WTC11 (cell line): Measurements from ENCODE around the gene OCA2. TPM values are rescaled to one million over a fixed set of nuclear protein-coding genes. Genes with fewer than 3 reads are reported as not detected.
"Not testable (repeated sequence)": the region's sequence is repeated elsewhere in the genome, so short reads cannot be mapped to it uniquely, and the experiment has no call there.

ENCODE experiments used
- ATAC-seq: fragments of 200-7000 bp; cut with Tn5 transposase; 2 replicates; pipeline ENCODE4 v1.10.0; 2021; ENCODE audit warnings: mild to moderate bottlenecking, moderate library complexity
- CTCF ChIA-PET: fragments of 300-600 bp; sonication (Branson Sonifier 250); formaldehyde crosslinking; loops from one replicate; lab custom pipeline; 2021; ENCODE audit warnings: antibody characterized with exemption; lab: Charles Lee
- POLR2A ChIA-PET: fragments of 350-600 bp; sonication (Branson Sonifier 250); formaldehyde crosslinking; loops from one replicate; lab custom pipeline; 2021; ENCODE audit warnings: antibody characterized with exemption; lab: Charles Lee
- DNase-seq: peaks from one replicate; pipeline ENCODE4 v3.0.0; 2021; ENCODE audit warnings: low spot score
- H3K27ac Mint-ChIP-seq: 2 replicates; pipeline ENCODE4 v1.8.0; 2021; ENCODE audit warnings: mixed read lengths
- H3K27me3 Mint-ChIP-seq: 2 replicates; pipeline ENCODE4 v1.8.0; 2021; ENCODE audit warnings: low read depth, mild to moderate bottlenecking, moderate library complexity, mixed read lengths
- H3K36me3 Mint-ChIP-seq: 2 replicates; pipeline ENCODE4 v1.8.0; 2021; ENCODE audit warnings: mixed read lengths
- H3K4me1 Mint-ChIP-seq: 2 replicates; pipeline ENCODE4 v1.8.0; 2022; ENCODE audit warnings: mixed read lengths
- H3K4me3 Mint-ChIP-seq: 2 replicates; pipeline ENCODE4 v1.8.0; 2021; ENCODE audit warnings: mild to moderate bottlenecking, moderate library complexity, mixed read lengths
- H3K9me3 Mint-ChIP-seq: 2 replicates; pipeline ENCODE4 v1.8.0; 2021; ENCODE audit warnings: mixed read lengths
- CREB1 ChIP-seq: sonication (generic); formaldehyde crosslinking; IDR thresholded peaks from 2 replicates; pipeline ENCODE4 v1.8.0; 2023; ENCODE audit warnings: mild to moderate bottlenecking, missing genetic modification reagents
- CREM ChIP-seq: sonication (generic); formaldehyde crosslinking; IDR thresholded peaks from 2 replicates; pipeline ENCODE4 v1.8.1; 2022; ENCODE audit warnings: mild to moderate bottlenecking, missing genetic modification reagents, moderate library complexity
- EMX1 ChIP-seq: fragments of 250-450 bp; sonication (Bioruptor Pico); IDR thresholded peaks from 2 replicates; pipeline ENCODE4 v1.8.0; 2021; ENCODE audit warnings: mild to moderate bottlenecking
- HMGA2 ChIP-seq: fragments of 250-450 bp; sonication (Bioruptor Pico); IDR thresholded peaks from 2 replicates; pipeline ENCODE4 v1.4.0; 2021; ENCODE audit warnings: mild to moderate bottlenecking, moderate library complexity
- KAT7 ChIP-seq: sonication (generic); formaldehyde crosslinking; IDR thresholded peaks from 2 replicates; pipeline ENCODE4 v1.8.1; 2023; ENCODE audit warnings: missing genetic modification reagents, mild to moderate bottlenecking, borderline replicate concordance
- NFYB ChIP-seq: sonication (generic); formaldehyde crosslinking; conservative IDR thresholded peaks from 2 replicates; pipeline ENCODE4 v1.8.0; 2022; ENCODE audit warnings: low read depth, missing genetic modification reagents
- PRRX2 ChIP-seq: fragments of 250-450 bp; sonication (Bioruptor Pico); IDR thresholded peaks from 2 replicates; pipeline ENCODE4 v1.8.0; 2021; ENCODE audit warnings: mild to moderate bottlenecking
- SOX15 ChIP-seq: fragments of 250-450 bp; sonication (Bioruptor Pico); IDR thresholded peaks from 2 replicates; pipeline ENCODE4 v1.9.0; 2021; ENCODE audit warnings: mild to moderate bottlenecking
- SP1 ChIP-seq: sonication (generic); formaldehyde crosslinking; conservative IDR thresholded peaks from 2 replicates; pipeline ENCODE4 v1.8.1; 2022; ENCODE audit warnings: missing genetic modification reagents
- ZNF138 ChIP-seq: sonication (generic); formaldehyde crosslinking; conservative IDR thresholded peaks from 2 replicates; pipeline ENCODE4 v1.8.1; 2022; ENCODE audit warnings: mild to moderate bottlenecking, moderate library complexity, missing genetic modification reagents
- ZNF396 ChIP-seq: fragments of 250-450 bp; sonication (Bioruptor Pico); IDR thresholded peaks from 2 replicates; pipeline ENCODE4 v1.8.0; 2021; ENCODE audit warnings: mild to moderate bottlenecking, moderate library complexity, borderline replicate concordance
- total RNA-seq: library from RNA; stranded (reverse); gene quantifications from 3 replicates; pipeline ENCODE4 v1.2.3, GENCODE V29; 2021
- TF ChIP-seq, protein P1 (sequence below): sonication (generic); formaldehyde crosslinking; IDR thresholded peaks from 2 replicates; pipeline ENCODE4 v1.8.1; 2023; ENCODE audit warnings: mild to moderate bottlenecking, missing genetic modification reagents, borderline replicate concordance
- TF ChIP-seq, protein P2 (sequence below): sonication (generic); formaldehyde crosslinking; IDR thresholded peaks from 2 replicates; pipeline ENCODE4 v1.8.0; 2022; ENCODE audit warnings: mild to moderate bottlenecking, missing genetic modification reagents
- TF ChIP-seq, protein P3 (sequence below): sonication (generic); formaldehyde crosslinking; IDR thresholded peaks from 2 replicates; pipeline ENCODE4 v1.8.1; 2022; ENCODE audit warnings: low read depth, missing genetic modification reagents, borderline replicate concordance

Gene OCA2
- total RNA-seq, 1 experiment from 2014 or later: 0.39 TPM

- TF ChIP-seq, protein P1, sequence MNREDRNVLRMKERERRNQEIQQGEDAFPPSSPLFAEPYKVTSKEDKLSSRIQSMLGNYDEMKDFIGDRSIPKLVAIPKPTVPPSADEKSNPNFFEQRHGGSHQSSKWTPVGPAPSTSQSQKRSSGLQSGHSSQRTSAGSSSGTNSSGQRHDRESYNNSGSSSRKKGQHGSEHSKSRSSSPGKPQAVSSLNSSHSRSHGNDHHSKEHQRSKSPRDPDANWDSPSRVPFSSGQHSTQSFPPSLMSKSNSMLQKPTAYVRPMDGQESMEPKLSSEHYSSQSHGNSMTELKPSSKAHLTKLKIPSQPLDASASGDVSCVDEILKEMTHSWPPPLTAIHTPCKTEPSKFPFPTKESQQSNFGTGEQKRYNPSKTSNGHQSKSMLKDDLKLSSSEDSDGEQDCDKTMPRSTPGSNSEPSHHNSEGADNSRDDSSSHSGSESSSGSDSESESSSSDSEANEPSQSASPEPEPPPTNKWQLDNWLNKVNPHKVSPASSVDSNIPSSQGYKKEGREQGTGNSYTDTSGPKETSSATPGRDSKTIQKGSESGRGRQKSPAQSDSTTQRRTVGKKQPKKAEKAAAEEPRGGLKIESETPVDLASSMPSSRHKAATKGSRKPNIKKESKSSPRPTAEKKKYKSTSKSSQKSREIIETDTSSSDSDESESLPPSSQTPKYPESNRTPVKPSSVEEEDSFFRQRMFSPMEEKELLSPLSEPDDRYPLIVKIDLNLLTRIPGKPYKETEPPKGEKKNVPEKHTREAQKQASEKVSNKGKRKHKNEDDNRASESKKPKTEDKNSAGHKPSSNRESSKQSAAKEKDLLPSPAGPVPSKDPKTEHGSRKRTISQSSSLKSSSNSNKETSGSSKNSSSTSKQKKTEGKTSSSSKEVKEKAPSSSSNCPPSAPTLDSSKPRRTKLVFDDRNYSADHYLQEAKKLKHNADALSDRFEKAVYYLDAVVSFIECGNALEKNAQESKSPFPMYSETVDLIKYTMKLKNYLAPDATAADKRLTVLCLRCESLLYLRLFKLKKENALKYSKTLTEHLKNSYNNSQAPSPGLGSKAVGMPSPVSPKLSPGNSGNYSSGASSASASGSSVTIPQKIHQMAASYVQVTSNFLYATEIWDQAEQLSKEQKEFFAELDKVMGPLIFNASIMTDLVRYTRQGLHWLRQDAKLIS (CRISPR knock-in tag): no peak
- TF ChIP-seq, protein P2, sequence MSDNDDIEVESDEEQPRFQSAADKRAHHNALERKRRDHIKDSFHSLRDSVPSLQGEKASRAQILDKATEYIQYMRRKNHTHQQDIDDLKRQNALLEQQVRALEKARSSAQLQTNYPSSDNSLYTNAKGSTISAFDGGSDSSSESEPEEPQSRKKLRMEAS: peak; percentile 74
- TF ChIP-seq ZNF138: no peak
- TF ChIP-seq SP1: peak; percentile 89
- no peak for TF ChIP-seq HMGA2 (CRISPR knock-in tag)
These were observed at the start of gene OCA2 (continued) for GRCh38 chr15:28098766-28099554.

- POLR2A ChIA-PET: no interaction called here
- H3K4me3 Mint-ChIP-seq: no peak overlapping the region
- ATAC-seq (no peak), DNase-seq (no peak)
- CTCF ChIA-PET: no interaction called here
- H3K9me3 Mint-ChIP-seq: peaks cover 5% of the 10 kb centered on the region; the same call in 1 of the 2 replicates
- TF ChIP-seq KAT7 (CRISPR knock-in tag): no peak
- TF ChIP-seq, protein P1 (CRISPR knock-in tag): no peak
- TF ChIP-seq CREB1: no peak
- H3K4me1 Mint-ChIP-seq: no peaks in the 10 kb centered on the region
- peaks cover 63% of the 10 kb centered on the region for H3K36me3 Mint-ChIP-seq
- H3K27me3 Mint-ChIP-seq: no peaks in the 10 kb centered on the region
- H3K27ac Mint-ChIP-seq: peak overlapping the region; percentile 47
These were observed 48.7 kb upstream of the OCA2 start for GRCh38 chr15:28147801-28148200.

DNA sequence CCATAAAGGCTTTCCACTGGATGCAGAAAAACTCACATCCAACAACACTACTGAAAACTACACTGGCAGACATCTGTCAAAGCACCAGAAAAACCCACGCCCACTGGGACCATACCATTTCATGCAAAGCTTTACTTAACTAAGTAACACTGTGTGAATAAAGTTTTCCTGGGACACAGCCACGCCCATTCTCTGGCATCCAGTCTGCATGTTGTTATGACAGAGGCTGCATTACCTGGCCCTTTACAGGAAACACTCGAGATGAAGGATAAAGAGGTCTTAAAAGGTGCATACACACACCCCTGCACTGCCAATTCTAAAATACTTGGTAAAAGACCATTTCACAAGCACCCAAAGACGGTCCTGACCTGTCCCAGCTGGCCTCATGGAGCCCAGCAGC lies 46.3 kb upstream of the OCA2 start:
- DNase-seq, H3K27ac Mint-ChIP-seq, POLR2A ChIA-PET, H3K4me1 Mint-ChIP-seq, H3K9me3 Mint-ChIP-seq, H3K4me3 Mint-ChIP-seq, H3K27me3 Mint-ChIP-seq, ATAC-seq: not testable (repeated sequence)
- H3K36me3 Mint-ChIP-seq: peaks cover 61% of the 10 kb centered on the region
- CTCF ChIA-PET: interaction anchor here (1.4 kb wide), 1 partner anchor 19 kb away, joined by 4 read pairs; no protein-coding TSS in a partner anchor

GRCh38 chr15:28140062-28140461 lies 40.9 kb upstream of the OCA2 start:
- ATAC-seq (no peak), DNase-seq (no peak)
- peaks cover 7% of the 10 kb centered on the region for H3K4me1 Mint-ChIP-seq
- peaks cover 66% of the 10 kb centered on the region for H3K36me3 Mint-ChIP-seq
- POLR2A ChIA-PET: no interaction called here
- H3K4me3 Mint-ChIP-seq: no peak overlapping the region
- CTCF ChIA-PET: no interaction called here
- no peaks in the 10 kb centered on the region for H3K27me3 Mint-ChIP-seq
- no peak overlapping the region for H3K27ac Mint-ChIP-seq
- H3K9me3 Mint-ChIP-seq: no peaks in the 10 kb centered on the region
- TF ChIP-seq NFYB (CRISPR knock-in tag) (no peak), CREM (CRISPR knock-in tag) (no peak), SOX15 (CRISPR knock-in tag) (no peak), PRRX2 (CRISPR knock-in tag) (no peak), ZNF396 (CRISPR knock-in tag) (no peak), EMX1 (CRISPR knock-in tag) (no peak)
- TF ChIP-seq, protein P3, sequence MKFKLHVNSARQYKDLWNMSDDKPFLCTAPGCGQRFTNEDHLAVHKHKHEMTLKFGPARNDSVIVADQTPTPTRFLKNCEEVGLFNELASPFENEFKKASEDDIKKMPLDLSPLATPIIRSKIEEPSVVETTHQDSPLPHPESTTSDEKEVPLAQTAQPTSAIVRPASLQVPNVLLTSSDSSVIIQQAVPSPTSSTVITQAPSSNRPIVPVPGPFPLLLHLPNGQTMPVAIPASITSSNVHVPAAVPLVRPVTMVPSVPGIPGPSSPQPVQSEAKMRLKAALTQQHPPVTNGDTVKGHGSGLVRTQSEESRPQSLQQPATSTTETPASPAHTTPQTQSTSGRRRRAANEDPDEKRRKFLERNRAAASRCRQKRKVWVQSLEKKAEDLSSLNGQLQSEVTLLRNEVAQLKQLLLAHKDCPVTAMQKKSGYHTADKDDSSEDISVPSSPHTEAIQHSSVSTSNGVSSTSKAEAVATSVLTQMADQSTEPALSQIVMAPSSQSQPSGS (CRISPR knock-in tag): no peak
- TF ChIP-seq, protein P1 (CRISPR knock-in tag): no peak
